K562 (cell line): ENCODE results near the gene C5orf52. TPM values are rescaled to one million over a fixed set of nuclear protein-coding genes. Genes with fewer than 3 reads are reported as not detected.

ENCODE experiments used
- ATAC-seq: fragments of 200-7000 bp; cut with Tn5 transposase; 3 replicates; pipeline ENCODE4 v1.9.1; 2020; ENCODE audit warnings: moderate library complexity
- BruUV-seq: library from RNA; stranded (reverse); fragments of 400-500 nt; replicated peaks from 2 replicates; lab custom pipeline; 2021; lab: Mats Ljungman, UMichigan
- CTCF ChIA-PET: fragments of 300-600 bp; formaldehyde crosslinking; extraction: SDS; loops from one replicate; lab custom pipeline; 2021; ENCODE audit warnings: low intra/inter-chr PET ratio; lab: Yijun Ruan, JAX
- POLR2A ChIA-PET: fragments of 300-600, 350-650 bp; sonication (Branson Sonifier 250); formaldehyde crosslinking; extraction: SDS; loops from one replicate; lab custom pipeline; 2021; ENCODE audit warnings: antibody characterized with exemption, inconsistent platforms; lab: Yijun Ruan, JAX
- DNase-seq, 4 experiments: peaks; one replicate each; pipeline versions ENCODE4 v3.0.0 to v3.0.0-alpha.2; 2011 to 2018; ENCODE audit warnings: low spot score in 3 of 4, mixed read lengths in 3 of 4; ENCODE audit errors: extremely low read depth in 1 of 4
- FAIRE-seq: peaks from 2 replicates; lab custom pipeline; 2011; peaks lifted over from hg19 to GRCh38; lab: Jason Lieb, UNC
- H2AFZ ChIP-seq: 2 replicates; pipeline ENCODE4 v1.6.0; 2011; ENCODE audit warnings: low read depth, low read length, control low read depth, inconsistent platforms
- H3K27ac ChIP-seq: fragments of 200-600 bp; 3 replicates; pipeline ENCODE4 v1.8.0; 2011; ENCODE audit warnings: low read depth, mild to moderate bottlenecking, control low read depth, inconsistent platforms, low read length, moderate library complexity, mixed read lengths; ENCODE audit errors: extremely low read depth
- H3K27me3 ChIP-seq, 2 experiments: fragments of 300-600 bp in 1 of 2; 2 replicates in 1 of 2; 3 replicates in 1 of 2; pipeline versions ENCODE4 v1.6.0 to v1.8.0; 2011; ENCODE audit warnings: inconsistent platforms in 2 of 2, low read length in 2 of 2, mild to moderate bottlenecking in 1 of 2, mixed read lengths in 1 of 2, moderate library complexity in 1 of 2; ENCODE audit not compliant: control insufficient read depth in 2 of 2, insufficient read depth in 2 of 2
- H3K36me3 ChIP-seq: fragments of 300-600 bp; 3 replicates; pipeline ENCODE4 v1.8.0; 2011; ENCODE audit warnings: mild to moderate bottlenecking, low read length, inconsistent platforms; ENCODE audit not compliant: control insufficient read depth, insufficient read depth
- H3K4me1 ChIP-seq, 2 experiments: fragments of 200-600 bp in 1 of 2; replicated peaks in 1 of 2; 2 replicates in 1 of 2; 3 replicates in 1 of 2; pipeline versions ENCODE4 v1.5.1 to v1.8.0; 2011; ENCODE audit warnings: inconsistent platforms in 2 of 2, low read length in 2 of 2, mild to moderate bottlenecking in 1 of 2, mixed read lengths in 1 of 2, moderate library complexity in 1 of 2; ENCODE audit not compliant: control insufficient read depth in 2 of 2, insufficient read depth in 2 of 2
- H3K4me2 ChIP-seq: 2 replicates; pipeline ENCODE4 v1.6.1; 2011; ENCODE audit warnings: low read length, control low read depth, inconsistent platforms, mixed read lengths; ENCODE audit not compliant: insufficient read depth
- H3K4me3 ChIP-seq: fragments of 200-600 bp; sonication (generic), shearing (Covaris generic); 2 replicates; pipeline ENCODE4 v1.5.1; 2016; ENCODE audit warnings: control low read depth, inconsistent platforms
- H3K79me2 ChIP-seq: fragments of 200-600 bp; 3 replicates; pipeline ENCODE4 v1.8.0; 2011; ENCODE audit warnings: low read length, inconsistent platforms; ENCODE audit not compliant: control insufficient read depth, insufficient read depth
- H3K9ac ChIP-seq, 2 experiments: 2 replicates each; pipeline versions ENCODE4 v1.6.0 to v1.6.1; 2011; ENCODE audit warnings: low read depth in 2 of 2, low read length in 2 of 2, control low read depth in 1 of 2, inconsistent platforms in 1 of 2, mild to moderate bottlenecking in 1 of 2, mixed read lengths in 1 of 2; ENCODE audit not compliant: insufficient read depth in 1 of 2
- H3K9me1 ChIP-seq: one replicate; pipeline ENCODE4 v1.6.0; 2011; ENCODE audit warnings: inconsistent platforms, mild to moderate bottlenecking, low read length, moderate library complexity; ENCODE audit not compliant: control insufficient read depth, insufficient read depth
- H3K9me3 ChIP-seq: replicated peaks from 2 replicates; pipeline ENCODE4 v1.5.1; 2011; ENCODE audit warnings: low read depth, low read length, inconsistent platforms; ENCODE audit not compliant: control insufficient read depth, insufficient read depth
- H4K20me1 ChIP-seq: replicated peaks from 2 replicates; pipeline ENCODE4 v1.6.1; 2011; ENCODE audit warnings: low read length, inconsistent platforms, mixed read lengths; ENCODE audit not compliant: control insufficient read depth, insufficient read depth
- BRD4 ChIP-seq: fragments of 200-600 bp; sonication (generic); IDR thresholded peaks from 2 replicates; pipeline ENCODE4 v1.6.1; 2017; ENCODE audit warnings: inconsistent platforms
- DEAF1 ChIP-seq: fragments of 450-650 bp; formaldehyde crosslinking; IDR thresholded peaks from 2 replicates; pipeline ENCODE4 v1.4.0; 2020; ENCODE audit warnings: mild to moderate bottlenecking, moderate library complexity
- ZBTB7A ChIP-seq: IDR thresholded peaks from 2 replicates; pipeline ENCODE4 v1.6.1; 2011; ENCODE audit warnings: low read depth, mild to moderate bottlenecking, low read length, moderate library complexity, borderline replicate concordance; ENCODE audit not compliant: control insufficient read depth
- WGBS: fragments of 100-300 bp; shearing (Covaris generic); methylation state at CpG from one replicate; pipeline ENCODE4 v1.1.6; 2016; ENCODE audit warnings: low coverage, mixed read lengths; ENCODE audit not compliant: insufficient coverage; ENCODE audit errors: missing lambda C conversion rate; 5-methylcytosine and 5-hydroxymethylcytosine counted together
- in situ Hi-C: fragments of 300-500 bp; cut with MboI; formaldehyde crosslinking; loops from 4 replicates; pipeline ENCODE4 v1.15.0; 2018; ENCODE audit warnings: inconsistent platforms, mixed read lengths
- intact Hi-C: fragments of 100-400 bp; cut with micrococcal nuclease; formaldehyde crosslinking; loops from 2 replicates; pipeline ENCODE4 v1.14.2; 2022
- polyA plus RNA-seq, 8 experiments: library from polyadenylated mRNA; depleted of rRNA in 4 of 8; stranded (reverse) in 5 of 8; unstranded in 3 of 8; fragments of >200 nt; fragmentation: Nextera tagmentation in 2 of 8; fragmentation: Illumina TruSeq in 1 of 8; extraction: Ambion mirVana in 2 of 8; extraction: Trizol in 1 of 8; gene quantifications; 2 replicates each; pipeline versions ENCODE4 v1.2.1 to v1.2.3, GENCODE V29; 2011 to 2014; ENCODE audit warnings: inconsistent platforms in 1 of 8, missing spikeins in 1 of 8
- total RNA-seq, 7 experiments: library from RNA; depleted of rRNA in 6 of 7; stranded (reverse); fragments of >200 nt in 6 of 7; fragmentation: Illumina TruSeq in 2 of 7; extraction: Trizol in 2 of 7; gene quantifications; 2 replicates each; pipeline versions ENCODE4 v1.2.1 to v1.2.3, GENCODE V29; 2011 to 2021; ENCODE audit warnings: low replicate concordance in 1 of 7
- TF ChIP-seq, protein P1 (sequence below): fragments of 450-650 bp; IDR thresholded peaks from 2 replicates; pipeline ENCODE4 v1.6.1; 2017; ENCODE audit warnings: antibody characterized with exemption, mild to moderate bottlenecking

Gene C5orf52
- total and polyA plus RNA-seq, 9 of the 15 experiments (the other 6 are each of a cell fraction or from before 2014, with no cell fraction given): not detected

GRCh38 chr5:157649101-157649500, 22.2 kb upstream of the C5orf52 start (continued):
- no peak for TF ChIP-seq ZBTB7A
- TF ChIP-seq DEAF1: no peak
- TF ChIP-seq BRD4: no peak
- TF ChIP-seq, all 486 proteins: peak for 0

- POLR2A ChIA-PET: no interaction called here
- intact Hi-C loops: no loop called here
- peaks cover 0 to 1% of the 10 kb centered on the region in 2 experiments; a peak in 2 of 5 replicates for H3K27me3 ChIP-seq
Measured at GRCh38 chr5:157650991-157651611, 20.2 kb upstream of the C5orf52 start.

More at GRCh38 chr5:157650991-157651611, 20.2 kb upstream of the C5orf52 start:
- FAIRE-seq (no peak), ATAC-seq (no peak), DNase-seq (no peak)
- Histone ChIP-seq H3K79me2 (no peaks in the 10 kb centered on the region), H3K4me1 (peaks cover 0 to 8% of the 10 kb centered on the region in 2 experiments; a peak in 1 of 5 replicates), H3K4me3 (no peak overlapping the region), H2AFZ (no peak overlapping the region), H3K9me1 (no peaks in the 10 kb centered on the region), H3K27ac (no peak overlapping the region), H4K20me1 (no peaks in the 10 kb centered on the region), H3K4me2 (no peak overlapping the region), H3K36me3 (no peaks in the 10 kb centered on the region), H3K9ac (no peak overlapping the region), H3K9me3 (no peaks in the 10 kb centered on the region)
- TF ChIP-seq, protein P1, sequence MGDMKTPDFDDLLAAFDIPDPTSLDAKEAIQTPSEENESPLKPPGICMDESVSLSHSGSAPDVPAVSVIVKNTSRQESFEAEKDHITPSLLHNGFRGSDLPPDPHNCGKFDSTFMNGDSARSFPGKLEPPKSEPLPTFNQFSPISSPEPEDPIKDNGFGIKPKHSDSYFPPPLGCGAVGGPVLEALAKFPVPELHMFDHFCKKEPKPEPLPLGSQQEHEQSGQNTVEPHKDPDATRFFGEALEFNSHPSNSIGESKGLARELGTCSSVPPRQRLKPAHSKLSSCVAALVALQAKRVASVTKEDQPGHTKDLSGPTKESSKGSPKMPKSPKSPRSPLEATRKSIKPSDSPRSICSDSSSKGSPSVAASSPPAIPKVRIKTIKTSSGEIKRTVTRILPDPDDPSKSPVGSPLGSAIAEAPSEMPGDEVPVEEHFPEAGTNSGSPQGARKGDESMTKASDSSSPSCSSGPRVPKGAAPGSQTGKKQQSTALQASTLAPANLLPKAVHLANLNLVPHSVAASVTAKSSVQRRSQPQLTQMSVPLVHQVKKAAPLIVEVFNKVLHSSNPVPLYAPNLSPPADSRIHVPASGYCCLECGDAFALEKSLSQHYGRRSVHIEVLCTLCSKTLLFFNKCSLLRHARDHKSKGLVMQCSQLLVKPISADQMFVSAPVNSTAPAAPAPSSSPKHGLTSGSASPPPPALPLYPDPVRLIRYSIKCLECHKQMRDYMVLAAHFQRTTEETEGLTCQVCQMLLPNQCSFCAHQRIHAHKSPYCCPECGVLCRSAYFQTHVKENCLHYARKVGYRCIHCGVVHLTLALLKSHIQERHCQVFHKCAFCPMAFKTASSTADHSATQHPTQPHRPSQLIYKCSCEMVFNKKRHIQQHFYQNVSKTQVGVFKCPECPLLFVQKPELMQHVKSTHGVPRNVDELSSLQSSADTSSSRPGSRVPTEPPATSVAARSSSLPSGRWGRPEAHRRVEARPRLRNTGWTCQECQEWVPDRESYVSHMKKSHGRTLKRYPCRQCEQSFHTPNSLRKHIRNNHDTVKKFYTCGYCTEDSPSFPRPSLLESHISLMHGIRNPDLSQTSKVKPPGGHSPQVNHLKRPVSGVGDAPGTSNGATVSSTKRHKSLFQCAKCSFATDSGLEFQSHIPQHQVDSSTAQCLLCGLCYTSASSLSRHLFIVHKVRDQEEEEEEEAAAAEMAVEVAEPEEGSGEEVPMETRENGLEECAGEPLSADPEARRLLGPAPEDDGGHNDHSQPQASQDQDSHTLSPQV: no peak
- WGBS: 60% methylated on average over 31 of the region's 33 CpGs
- in situ Hi-C loops: no loop called here
- no TSS peak for BruUV-seq
- CTCF ChIA-PET: no interaction called here
